ENCODE results near the gene LRRTM2.
"Not testable (repeated sequence)": the region's sequence is repeated elsewhere in the genome, so short reads cannot be mapped to it uniquely, and the experiment has no call there.

Gene LRRTM2

DNA sequence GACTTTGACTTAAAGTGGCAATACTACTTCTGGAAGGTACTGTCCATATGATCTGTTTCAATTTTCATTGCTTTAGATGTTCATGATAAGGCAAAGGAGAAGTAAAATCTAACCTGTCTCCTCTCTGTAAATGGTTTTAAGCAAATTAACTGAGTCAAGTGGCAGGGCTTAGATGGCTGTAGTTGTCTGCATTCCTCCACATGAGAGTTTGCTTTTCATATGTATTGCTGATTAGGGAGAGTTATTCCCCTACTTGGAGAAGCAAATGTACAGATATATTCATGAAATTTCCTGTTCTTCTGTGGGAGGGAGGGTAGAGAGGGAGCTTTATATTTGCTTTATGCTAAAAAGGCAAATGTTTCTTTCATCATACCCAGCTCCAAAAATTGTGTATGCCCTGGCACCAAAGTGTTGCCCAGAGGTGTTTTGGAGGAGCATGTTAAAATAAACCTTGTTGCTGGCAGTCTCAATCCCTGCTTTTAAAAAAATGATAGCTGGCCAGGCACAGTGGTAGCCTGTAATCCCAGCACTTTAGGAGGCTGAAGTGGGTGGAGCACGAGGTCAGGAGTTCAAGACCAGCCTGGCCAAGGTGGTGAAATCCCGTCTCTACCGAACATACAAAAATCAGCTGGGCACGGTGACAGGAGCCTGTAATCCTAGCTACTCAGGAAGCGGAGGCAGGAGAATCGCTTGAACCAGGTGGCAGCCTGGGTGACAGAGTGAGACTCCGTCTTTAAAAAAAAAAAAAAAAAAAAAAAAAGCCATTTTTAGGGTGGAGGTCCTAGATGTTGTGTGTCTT lies 3.5 kb upstream of the LRRTM2 start:
- no peak for DNase-seq

GRCh38 chr5:138876811-138877210 lies 1.7 kb upstream of the LRRTM2 start:
- DNase-seq, result no peak

DNA sequence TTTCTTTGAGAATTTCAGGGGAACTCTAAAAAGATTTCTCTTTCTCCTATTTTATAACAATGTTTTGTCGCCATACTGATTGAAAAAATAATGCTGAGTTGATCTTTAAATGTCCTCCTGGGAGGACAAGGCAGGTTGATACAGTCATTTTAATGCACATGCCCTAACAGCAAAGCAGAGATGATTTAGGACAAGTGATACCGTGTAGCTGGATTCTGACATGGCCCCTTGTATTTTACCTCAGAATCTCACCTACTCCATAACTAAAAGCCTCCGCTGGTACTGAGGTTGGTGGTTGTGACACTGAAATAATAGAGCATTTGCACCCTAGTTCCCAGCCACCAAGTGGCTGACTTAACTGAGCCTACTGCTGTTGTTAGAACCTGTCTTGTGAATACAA lies 811 bp upstream of the LRRTM2 start:
- no peak for DNase-seq

DNA sequence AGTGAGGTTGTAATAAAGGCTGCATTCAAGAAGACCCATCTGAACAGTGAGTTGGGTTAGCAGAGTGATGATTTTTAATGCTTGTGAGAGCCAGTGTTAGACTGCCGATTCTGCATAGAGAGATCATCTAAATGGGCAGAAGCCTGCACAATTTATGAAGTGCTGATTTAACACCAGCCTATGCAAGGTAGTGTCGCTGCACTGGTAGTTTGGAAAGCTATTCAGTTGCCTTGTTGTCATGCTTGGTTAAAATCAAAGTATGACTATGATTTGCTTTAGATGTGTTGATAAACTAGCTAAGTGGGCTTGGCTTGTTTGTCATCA lies 379 bp upstream of the LRRTM2 start:
- no peak for DNase-seq

DNA sequence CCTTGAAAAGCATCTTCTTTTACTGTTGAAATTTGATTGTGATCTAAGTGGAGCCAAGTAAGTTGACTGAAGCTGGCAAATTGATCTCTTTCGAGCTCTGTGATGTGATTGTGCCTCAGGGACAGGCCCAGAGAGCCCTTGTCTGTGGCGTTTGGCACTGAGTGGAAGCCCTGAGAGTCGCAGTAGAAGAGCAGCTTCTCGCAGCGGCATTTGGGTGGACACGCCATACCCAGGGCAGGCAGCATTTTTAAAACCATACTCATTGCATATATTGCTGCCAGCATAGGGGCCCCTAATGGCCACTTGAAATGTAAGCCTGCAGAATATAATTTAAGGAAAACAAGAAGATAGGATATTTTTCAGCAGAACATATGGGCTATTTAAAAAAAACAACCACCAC lies 894 bp downstream of the LRRTM2 start:
- no peak for DNase-seq

DNA sequence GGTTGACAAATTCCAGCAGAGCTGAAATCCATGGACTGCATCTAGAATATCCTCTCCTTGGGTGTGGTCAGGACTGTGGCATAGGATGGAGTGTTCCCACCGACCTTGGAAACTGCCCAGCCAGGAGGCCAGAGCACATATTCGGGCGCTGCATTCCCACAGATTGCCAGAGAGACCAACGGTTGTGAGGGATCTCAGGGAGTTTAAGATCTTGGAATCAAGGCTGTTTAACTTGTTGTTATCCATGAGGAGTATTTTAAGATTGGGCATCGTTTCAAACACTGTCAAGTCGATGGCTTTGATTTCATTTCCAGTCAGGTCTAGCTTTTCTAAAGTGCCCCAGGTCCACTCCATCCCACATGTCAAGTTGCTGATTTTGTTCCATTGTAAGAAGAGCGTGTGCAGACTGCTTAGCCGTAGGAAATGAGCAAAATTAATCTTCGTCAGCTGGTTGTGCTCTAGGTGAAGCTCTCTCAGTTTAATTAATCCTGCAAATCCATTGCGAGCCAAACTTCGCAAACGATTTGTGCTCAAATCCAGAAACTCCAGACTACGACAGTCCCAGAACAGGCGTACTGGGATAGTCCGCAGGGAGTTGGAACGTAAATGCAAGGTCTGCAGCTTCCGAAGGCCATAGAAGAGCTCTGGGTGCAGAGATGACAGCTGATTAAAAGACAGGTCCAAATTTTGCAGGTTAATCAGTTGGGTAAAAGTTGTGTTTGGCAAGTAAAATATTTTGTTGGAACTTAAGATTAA lies 1.5 kb downstream of the LRRTM2 start:
- no peak for DNase-seq

DNA sequence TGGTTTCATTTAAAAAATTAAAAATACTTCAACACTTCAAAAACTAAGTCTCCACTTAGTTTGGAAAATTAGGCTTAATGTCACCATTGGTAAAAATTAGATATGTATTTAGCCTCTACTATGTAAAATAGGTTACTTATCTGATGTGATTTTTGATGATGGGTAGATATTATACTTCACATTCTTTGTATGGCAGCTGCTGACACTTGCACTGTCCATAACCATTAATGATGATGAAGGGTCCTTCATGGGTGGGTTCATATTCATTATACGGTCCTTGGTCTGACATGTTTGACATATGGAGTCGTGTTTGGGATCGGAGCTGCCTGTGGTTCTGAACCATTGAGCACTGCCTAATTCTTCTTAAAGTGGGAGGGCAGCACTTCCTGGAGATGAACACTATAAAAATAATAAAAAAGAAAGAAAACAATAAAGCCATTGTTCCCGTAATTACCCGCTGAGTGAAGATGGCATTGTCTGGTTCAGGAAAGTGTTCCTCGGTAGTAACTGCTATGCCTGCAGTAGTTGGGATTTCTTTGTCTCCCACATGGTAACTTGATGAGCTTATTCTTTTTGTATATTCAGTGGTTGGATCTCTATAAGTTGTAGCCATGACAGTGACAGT lies 2.2 kb downstream of the LRRTM2 start:
- no peak for DNase-seq

DNA sequence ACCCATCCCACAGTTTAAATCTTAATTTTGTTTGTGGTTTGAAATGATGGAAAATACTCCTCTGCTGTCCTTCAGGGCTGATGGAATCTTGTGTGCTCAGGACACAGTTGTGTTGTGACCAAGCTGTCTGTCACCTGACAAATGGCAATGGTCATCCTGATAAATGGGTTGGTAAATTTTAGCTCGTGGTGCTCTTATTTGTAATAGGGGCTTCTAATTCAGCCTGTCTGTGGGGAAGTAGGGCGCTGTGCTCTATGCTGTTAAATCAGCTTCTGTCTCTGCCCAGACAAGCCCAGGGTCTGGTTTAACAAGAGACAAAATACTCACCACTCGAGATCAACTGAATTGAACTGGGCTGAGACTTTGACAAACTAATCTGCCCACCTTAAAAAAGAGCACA lies 4.5 kb downstream of the LRRTM2 start:
- DNase-seq, result no peak

- no peak for DNase-seq
These were observed 5.2 kb downstream of the LRRTM2 start for GRCh38 chr5:138869763-138870500.

DNA sequence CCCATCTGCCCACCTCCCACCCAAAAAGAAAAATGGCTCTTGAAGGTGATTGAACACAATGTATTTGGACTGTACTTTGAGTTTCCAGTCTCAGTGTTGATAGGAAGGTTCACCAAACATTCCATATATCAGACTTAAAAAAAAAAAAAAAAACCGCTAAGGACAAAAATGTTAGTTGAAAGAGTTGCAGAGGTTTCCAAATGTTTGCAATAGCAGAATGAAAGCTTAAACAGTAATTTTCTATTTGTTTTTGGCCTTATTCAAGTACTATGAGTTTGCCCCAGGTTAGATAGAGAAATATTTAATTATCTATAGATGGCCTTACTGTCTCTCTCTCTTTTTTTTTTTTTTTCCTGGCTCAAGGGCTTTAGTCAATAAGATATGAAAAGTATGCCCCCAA lies 6.1 kb downstream of the LRRTM2 start:
- no peak for DNase-seq

DNA sequence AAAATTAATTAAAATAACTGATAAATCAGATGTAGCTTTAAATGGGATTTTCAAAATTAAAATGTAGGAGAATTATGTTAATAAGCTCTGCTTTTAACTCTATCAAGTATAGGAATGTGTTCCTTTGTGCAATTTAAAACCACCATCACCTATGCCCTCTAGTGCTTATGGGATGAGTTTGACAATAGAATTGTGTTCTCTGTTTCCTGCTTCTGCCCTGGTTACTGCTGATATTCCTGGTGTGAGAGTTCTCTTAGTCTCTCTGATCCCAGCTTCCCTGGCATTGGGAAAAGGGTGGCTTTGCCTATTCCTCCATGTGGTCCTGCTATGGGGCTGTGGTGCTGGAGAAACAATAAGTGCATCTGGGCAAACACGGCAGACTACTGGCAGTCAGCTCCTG lies 8.1 kb downstream of the LRRTM2 start:
- DNase-seq, result no peak

- no peak for DNase-seq
These were observed 22.0 kb downstream of the LRRTM2 start for GRCh38 chr5:138853132-138853531.

- no peak for DNase-seq
These were observed 24.2 kb downstream of the LRRTM2 start for GRCh38 chr5:138850865-138851435.

- no peak for DNase-seq
These were observed 25.3 kb downstream of the LRRTM2 start for GRCh38 chr5:138849882-138850281.

DNA sequence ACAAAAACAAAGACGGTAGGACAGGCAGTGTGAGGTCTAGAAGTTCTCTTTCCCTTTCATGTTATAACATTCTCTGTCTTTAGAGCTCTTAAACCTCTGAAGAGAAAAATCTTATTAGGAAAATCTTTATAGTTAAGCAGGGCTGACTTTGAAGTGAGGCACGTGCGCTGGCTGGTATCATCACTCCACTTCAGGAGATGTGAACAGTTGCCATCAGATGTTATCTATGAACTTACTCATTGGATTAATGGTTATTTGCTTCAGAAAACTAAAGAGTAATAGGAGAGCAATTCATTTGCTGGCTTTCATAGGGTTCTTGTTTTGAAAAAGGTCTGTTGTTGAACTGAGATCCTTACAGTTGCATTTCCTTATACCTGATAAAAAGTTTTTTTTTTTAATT lies 25.7 kb downstream of the LRRTM2 start:
- DNase-seq, result no peak

DNA sequence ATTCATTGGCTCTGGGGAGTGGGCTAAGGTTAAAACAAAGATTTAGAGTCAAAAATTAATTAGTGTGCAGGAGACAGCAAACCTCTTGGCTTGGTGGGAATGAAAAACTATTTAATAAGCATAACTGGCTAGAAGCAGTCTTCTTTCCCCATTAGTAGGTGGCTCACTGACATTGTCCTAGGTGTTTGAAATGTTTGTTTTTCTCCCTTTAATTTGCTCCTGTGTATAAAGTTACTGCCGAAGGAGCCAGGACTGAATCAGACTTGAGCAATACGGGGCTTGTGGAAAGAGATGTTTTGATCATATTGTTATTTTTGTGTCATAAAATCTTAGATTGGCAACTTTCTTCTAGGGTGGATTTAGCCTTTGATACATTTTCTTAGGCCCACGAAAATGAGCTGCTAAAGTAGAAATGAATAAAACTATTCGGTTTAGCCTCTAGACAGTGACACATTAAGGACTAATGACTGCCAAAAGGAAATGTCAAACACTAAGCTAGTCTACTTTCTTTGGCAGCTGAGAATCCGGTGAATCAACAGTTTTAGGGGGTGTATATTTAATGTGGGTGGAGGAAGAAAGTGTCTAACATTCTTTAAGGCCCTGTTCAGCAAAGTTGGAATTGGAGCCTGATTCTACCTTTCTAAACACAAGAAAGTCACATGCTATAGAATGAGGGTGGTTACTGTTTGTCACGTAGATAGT lies 30.2 kb downstream of the LRRTM2 start:
- no peak for DNase-seq

DNA sequence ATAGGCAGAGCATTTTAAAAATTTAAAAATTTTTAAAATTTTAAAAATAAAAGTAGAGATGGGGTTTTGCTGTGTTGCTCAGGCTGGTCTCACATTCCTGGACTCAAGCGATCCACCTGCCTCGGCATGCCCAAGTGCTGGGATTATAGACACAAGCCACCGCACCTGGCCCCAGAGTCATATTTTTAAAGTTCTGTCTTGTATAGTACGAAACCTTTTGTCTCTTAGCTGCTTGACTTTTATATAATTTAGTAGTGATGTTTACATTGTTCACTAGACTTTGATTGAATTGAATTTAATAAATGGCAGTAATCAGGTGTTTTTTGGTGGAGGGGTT lies 31.0 kb downstream of the LRRTM2 start:
- no peak for DNase-seq

DNA sequence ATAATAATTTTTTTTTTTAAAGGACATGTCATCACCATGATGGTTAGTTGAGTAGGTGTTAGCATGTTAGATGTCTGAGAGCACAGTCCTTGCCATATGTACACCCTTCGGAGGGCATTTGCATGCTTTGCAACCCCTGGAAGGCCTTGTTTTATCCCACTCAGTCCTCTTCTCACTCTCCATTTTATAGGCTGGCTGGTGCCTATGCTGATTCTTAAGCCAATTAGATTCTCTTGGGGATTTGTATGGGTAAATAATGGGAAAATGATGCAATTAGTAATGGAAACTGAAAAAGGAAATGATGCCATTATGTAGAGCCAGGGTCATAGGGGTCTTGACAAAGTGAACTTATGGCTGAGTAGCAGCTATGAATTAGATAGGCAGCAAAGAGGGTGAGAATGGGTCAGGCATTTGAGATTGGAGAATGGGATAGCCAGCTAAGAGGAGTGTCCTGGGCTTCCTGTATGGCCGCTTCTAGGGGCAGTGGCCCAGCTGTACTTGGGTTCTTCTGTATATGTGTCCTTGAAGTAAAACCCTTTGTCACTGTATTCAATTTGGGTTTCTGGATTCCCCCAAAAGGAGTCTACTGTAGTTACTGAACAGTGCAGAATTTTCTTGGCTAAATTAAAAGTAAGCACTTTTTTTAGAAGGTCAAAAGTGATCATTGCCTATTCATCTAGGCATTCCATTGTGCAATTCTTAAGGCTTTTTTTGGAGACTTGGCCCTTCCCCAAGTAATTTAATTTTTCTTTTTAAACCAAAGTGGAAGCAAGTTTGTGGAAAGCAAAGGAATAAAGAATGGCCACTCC lies 31.6 kb downstream of the LRRTM2 start:
- DNase-seq, result no peak

GRCh38 chr5:138841531-138841930 lies 33.6 kb downstream of the LRRTM2 start:
- no peak for DNase-seq

- DNase-seq, result no peak
These were observed 35.0 kb downstream of the LRRTM2 start for GRCh38 chr5:138840103-138840502.

DNA sequence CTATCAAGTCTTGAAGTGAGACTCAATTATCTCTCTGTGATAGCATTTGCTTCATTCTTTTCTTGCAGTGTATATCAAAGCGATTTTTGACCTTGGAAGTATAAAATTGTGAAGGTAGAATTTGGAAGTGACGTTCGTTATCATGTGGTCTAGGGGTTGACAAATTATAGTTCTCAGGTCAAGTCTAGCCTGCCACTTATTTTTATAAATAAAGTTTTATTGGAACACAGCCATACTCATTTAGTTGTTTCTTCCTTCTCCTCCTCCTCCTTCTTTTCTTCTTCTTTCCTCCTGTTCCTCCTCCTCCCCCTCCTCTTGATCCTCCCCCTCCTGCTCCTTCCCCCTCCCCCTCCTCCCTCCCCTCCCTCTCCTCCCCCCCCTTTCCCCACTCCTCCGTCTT lies 38.0 kb downstream of the LRRTM2 start:
- DNase-seq, result no peak

GRCh38 chr5:138834853-138835252 lies 40.3 kb downstream of the LRRTM2 start:
- not testable (repeated sequence) for DNase-seq
